Measurements from ENCODE around the gene STXBP5L.
"Not testable (repeated sequence)": the region's sequence is repeated elsewhere in the genome, so short reads cannot be mapped to it uniquely, and the experiment has no call there.

The STXBP5L gene

DNA sequence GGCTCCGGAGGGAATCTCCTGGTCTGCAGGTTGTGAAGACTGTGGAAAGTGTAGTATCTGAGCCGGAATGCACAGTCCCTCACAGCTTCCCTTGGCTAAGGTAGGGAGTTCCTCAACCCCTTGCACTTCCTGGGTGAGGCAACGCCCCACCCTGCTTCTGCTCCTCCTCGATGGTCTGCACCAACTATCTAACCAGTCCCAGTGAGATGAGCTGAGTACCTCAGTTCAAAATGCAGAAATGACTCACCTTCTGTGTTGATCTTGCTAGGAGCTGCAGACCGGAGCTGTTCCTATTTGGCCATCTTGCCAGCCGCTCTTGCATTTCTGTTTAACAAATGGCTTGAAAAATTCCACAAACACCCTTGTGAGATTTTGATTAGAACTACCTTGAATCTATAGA is 156.1 kb downstream of the STXBP5L start:
- DNase-seq: no peak

DNA sequence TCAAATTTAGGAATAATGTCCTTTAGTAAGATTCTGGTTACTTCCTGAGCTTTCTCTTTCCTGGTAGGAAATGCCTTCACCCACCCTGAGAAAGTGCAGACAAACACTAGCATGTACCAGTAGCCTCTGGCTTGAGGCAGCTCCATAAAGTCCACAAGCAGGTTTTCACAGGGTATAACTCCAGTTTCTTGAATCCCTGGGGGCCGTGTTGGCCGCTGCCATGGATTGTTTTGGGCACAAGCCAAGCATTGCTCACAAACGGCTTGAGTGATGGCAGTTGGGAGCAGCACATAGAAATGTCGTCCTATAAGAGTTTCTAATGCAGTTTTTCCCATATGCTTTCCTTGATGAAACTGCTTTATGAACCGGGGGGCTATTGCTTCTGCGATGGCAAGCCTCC is 164.1 kb downstream of the STXBP5L start:
- no peak for DNase-seq

DNA sequence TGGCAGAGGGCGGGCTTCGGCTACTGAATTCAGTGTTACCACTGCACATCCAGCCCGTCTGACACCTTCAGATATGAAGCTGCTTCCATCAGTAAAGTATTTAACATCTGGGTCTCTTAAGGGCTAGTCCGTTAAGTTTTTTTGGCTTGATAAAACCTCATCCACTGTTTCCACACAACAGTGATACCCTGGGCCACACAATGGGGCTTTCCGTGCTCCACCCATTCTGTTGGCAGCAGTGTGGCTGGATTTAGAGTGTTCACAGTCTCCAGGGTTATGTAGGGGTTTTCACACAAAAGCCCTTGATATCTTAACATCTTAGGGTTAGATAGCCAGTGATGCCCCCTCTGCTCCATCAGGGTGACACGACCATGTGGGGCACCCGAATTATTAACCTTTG is 165.0 kb downstream of the STXBP5L start:
- DNase-seq: no peak

DNA sequence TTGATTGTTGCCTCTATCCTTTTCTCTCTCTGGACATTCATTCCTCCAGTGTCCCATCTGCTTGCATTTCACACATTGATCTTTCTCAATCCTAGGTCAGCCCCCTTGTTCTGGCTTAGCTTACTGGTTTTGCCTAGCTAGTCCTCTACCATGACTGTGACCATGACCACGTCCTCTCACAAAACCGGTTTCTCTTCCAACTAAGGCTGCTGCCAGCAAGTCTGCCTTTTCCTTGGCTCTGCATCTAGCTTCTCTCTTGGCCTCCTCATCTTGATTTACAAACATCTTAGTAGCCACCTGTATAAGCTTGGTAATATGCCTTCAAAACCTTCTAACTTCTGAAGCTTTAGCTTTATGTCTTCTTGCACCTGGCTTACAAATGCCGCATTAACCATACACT is 167.2 kb downstream of the STXBP5L start:
- DNase-seq: no peak

DNA sequence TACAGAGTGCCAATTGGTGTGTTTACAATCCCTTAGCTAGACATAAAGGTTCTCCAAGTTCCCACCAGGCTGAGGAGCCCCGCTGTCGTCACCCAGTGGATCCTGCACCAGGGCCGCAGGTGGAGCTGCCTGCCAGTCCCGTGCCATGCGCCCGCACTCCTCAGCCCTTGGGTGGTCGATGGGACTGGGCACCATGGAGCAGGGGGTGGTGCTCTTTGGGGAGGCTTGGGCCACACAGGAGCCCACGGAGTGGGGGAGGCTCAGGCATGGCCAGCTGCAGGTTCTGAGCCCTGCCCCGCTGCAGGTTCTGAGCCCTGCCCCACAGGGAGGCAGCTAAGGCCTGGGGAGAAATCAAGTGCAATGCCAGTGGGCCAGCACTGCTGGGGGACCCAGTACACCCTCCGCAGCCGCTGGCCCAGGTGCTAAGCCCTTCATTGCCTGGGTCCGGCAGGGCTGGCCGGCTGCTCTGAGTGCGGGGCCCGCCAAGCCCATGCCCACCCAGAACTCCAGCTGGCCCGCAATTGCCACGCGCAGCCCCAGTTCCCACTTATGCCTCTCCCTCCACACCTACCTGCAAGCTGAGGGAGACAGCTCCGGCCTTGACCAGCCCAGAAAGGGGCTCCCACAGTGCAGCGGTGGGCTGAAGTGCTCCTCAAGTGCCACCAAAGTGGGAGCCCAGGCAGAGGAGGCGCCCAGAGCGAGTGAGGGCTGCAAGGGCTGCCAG is 170.5 kb downstream of the STXBP5L start:
- DNase-seq: not testable (repeated sequence)

DNA sequence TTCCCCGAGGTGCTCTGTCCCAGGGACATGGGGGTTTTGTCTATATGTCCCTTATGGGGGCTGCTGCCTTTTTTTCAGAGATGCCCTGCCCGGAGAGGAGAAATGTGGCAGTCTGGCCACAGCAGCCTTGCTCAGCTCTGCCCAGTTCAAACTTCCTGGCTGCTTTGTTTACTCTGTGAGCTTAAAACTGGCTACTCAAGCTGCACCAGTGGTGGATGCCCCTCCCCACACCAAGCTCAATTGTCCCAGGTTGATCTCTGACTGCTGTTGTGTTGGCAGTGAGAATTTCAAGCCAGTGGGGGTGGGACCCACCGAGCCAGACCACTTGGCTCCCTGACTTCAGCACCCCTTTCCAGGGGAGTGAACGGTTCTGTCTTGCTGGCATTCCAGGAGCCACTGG is 188.9 kb downstream of the STXBP5L start:
- DNase-seq: no peak

DNA sequence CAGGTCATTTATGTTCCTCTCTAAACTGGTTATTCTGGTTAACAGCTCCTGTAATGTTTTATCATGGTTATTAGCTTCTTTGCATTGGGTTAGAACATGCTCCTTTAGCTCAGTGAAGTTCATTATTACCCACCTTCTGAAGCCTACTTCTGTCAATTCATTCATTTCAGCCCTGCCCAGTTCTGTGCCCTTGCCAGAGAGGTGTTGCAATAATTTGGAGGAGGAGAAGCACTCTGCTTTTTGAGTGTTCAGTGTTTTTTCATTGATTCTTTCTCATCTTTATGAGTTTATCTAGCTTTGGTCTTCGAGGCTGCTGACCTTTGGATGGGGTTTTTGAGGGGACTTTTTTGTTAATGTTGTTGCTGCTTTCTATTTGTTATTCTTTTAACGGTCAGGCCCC is 203.1 kb downstream of the STXBP5L start:
- DNase-seq: not testable (repeated sequence)

DNA sequence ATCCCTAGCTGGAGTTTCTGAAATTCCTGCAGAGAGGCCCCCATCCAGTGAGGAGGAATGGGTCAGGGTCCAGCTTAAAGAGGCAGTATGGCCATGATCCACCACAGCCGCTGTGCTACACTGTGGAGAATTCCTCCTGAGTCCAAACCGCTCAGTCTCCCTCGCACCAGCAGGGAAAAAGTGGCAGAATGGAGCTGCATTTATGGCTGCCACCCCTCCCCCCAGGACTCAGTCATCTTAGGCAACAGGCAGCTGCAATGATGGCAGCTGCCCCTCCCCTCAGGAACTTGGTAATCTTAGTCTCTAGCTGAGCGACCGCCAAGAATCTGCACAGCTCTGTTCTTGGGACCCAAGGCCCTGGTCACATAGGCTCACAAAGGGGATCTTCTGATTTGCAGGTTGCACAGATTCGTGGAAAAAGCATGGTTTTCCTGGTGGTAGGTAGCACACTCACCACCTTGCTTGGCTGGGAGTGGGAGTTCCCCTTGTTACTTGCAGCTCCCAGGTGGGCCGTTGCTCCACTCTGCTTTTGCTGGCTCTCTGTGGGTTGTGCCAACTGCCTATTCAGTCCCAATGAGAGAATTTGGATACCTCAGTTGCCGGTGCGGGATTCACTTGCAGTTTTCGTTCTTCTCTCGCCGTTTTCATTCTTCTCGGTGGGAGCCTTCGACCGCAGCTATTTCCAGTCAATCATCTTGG is 204.1 kb downstream of the STXBP5L start:
- DNase-seq: no peak

DNA sequence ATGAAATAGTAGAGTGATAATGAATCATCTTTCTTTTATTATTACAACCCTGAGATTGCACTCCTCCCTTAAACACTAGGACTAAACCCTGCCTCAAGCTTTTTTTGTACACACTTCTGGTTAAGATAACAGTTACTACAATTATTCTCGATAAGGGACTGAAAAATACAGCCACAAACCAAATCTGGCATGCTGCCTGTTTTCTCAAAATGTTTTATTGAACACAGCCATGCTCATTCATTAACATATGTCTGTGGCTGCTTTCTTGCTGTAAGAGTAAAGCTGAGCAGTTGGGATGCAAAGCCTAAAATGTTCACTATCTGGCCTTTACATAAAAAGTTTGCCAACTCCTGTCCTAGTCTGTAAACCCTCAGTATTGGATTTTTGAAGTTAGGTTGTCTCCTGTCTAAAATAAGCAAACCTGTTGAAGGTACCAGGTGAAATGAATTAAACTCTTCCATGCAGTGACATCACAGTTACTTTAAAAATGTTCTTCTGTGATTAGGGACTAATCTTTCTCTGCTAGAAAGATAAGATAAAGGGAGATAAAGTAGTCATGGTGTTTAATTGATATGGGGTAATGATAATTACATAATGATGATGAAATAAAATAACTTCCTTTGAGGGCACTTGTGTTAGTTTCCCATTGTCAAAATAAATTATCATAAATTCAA is 218.2 kb downstream of the STXBP5L start:
- no peak for DNase-seq

DNA sequence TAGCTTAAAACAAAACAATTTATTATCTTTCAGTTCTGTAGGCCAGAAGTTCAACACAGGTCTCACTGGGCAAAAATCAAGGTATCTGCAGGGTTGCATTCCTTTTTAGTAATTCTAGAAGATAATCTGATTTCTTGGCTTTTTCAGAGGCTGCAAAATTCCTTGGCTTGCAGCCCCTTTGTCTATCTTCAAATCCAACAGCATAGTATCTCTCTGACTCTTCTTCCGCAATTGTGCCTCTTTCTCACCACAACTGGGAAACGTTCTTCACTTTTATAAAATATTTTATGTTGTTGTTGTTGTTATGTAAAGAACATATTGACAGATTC is 218.7 kb downstream of the STXBP5L start:
- DNase-seq: no peak

DNA sequence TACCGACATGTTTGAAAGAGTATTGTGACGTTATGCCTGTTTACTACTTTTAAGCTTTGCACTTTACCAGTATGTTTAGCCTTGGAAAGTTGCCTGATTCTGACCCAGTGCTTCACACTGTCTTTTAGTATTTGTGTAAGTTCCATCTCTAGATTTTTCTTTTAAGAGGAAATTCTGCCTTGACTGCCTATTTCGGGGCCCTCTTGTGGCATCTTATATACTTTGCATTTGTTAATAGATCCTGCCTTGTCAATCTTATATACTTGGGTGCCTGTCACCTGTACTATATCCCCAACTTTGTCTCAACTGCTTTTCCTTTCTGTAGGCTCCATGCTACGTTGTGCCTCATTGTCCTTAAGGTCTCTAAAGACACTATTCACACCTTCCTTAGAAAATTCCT is 244.6 kb downstream of the STXBP5L start:
- DNase-seq: no peak

DNA sequence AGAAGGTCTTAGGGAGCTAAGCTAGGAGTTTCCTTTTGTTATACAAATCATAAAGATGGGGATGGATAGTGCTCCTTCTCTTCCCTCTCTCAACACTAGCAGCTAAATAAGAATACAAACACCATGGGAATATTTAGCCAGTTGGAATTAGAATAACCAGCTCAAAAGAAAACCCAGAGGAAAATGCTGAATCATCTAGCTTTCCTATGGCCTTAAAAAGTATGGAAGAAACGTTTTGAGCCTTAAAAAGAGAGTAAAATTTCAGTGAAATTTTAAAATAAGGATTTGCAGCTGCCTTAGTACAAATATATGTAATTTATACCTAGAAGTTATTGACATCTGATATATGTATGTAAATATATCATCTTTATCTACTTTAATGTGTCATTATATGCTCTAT is 245.8 kb downstream of the STXBP5L start:
- no peak for DNase-seq

DNA sequence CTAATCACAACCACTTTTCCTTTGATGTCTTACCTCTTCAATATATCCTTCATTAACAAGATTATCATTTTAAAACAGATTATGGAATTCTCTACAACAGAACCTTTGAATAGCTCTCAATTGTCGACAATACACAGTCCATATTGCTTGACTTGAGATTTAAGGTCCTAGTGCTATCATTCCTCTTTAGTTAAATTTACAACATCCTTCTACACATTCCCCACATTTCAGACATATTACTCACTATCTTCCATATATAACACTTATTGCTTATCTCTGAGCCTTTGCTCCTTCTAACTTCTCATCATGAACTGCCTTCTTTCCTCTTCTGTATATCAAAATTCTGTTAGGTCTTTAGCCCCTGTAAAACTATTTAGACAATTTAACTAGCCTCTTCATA is 247.0 kb downstream of the STXBP5L start:
- DNase-seq: no peak

DNA sequence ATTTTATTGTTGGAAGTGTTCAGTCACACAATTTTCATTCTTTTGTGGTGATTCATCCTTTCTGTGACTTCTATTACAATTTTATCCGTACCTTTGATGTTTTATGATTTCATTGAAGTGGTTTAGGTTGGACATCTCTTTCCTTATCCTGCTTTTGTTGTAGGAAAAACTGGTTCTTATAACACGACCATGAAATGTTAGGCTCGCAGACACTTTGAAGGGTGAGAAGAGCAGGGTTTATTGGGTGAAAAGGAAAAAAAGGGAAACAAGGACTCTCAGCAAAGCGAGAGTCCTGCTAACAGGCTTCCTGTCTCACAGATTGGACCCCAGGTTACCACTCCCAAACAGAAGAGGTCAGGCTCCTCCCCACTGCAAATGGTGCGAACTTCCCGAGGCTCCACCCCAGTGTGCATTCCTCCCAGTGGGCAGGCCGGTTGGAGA is 257.4 kb downstream of the STXBP5L start:
- no peak for DNase-seq

DNA sequence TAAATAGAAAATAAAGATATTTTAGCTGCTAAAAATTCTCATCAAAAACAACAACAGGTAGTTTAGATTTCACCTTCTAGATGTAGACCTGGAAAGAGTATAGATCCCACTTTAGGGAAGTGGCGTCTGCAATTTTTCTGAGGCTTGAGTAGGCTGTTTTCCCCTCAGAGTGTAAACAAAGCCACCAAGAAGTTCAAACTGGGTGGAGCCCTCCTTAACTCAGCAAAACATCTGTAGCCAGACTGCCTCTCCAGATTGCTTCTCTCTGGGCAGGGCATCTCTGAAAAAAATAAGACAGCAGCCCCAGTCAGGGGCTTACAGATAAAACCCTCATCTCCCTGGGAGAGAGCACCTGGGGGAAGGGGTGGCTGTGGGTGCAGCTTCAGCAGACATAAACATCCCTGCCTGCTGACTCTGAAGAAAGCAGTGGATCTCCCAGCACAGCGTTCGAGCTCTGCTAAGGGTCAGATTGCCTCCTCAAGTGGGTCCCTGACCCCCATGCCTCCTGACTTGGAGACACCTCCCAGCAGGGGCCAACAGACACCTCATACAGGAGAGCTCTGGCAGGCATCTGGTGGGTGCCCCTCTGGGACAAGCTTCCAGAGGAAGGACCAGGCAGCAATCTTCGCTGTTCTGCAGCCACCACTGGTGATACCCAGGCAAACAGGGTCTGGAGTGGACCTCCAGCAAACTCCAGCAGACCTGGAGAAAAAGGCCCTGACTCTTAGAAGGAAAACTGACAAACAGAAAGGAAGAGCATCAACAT is 259.6 kb downstream of the STXBP5L start:
- no peak for DNase-seq

DNA sequence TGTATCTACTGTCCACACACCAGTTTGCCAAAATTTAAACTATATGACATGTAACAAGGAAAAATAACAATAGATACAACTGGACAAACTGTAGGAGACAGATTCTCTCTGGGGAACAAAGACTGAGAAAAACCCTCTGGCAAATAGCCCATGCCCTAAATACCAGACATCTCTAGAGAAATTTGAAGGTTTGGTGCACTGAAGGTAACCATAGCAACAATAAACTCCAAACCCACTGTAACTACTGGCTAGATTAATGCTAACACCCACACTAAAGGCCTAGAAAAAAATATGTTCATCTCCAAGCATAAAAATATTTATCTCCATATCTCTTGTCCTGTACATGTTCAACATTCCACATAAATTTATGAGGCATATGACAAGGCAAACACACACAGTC is 267.1 kb downstream of the STXBP5L start:
- no peak for DNase-seq

DNA sequence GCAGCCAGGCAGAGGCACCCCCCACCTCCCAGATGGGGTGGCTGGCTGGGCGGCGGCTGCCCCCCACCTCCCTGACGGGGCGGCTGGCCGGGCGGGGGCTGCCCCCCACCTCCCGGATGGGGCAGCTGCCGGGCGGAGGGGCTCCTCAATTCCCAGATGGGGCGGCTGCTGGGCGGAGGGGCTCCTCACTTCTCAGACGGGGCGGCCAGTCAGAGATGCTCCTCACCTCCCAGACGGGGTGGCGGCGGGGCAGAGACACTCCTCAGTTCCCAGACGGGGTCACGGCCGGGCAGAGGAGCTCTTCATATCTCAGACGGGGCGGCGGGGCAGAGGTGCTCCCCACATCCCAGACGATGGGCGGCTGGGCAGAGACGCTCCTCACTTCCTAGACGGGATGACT is 282.6 kb downstream of the STXBP5L start:
- not testable (repeated sequence) for DNase-seq

DNA sequence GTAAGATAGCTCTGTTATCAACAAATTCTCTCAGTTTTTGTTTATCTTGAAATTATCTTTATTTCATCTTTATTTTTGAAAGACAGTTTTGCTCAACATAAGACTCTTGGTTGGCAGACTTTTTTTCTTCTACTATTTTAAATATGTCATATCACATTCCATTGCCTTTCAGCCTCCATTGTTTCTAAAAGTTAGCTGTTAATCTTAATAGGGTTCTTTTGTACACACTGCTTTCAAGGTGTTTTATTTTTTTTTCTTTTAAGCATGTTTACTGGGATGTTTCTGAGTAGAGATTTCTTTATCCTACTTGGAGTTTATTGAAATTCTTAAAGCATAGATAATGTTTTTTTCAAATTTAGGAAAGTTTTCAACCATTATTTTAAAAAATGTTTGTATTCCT is 294.6 kb downstream of the STXBP5L start:
- no peak for DNase-seq

DNA sequence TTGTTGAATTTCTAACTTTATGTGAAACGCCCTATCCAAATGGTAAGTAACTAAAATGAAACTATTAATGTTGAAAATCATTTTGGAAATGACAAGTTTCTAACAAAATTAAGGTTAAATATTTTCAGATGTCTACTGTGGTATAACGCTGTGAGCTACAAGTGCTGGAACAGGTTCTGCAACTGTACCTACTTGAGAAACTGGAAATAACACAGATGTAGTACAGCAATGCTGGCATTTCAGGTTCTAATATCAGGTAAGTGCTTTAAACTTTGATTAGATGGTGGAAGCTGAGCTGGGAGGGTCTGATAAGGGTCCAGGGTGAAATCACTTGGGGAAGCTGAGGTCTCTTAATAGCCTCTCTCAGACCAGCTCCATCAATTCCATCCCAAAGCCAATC is 315.1 kb downstream of the STXBP5L start:
- DNase-seq: no peak

DNA sequence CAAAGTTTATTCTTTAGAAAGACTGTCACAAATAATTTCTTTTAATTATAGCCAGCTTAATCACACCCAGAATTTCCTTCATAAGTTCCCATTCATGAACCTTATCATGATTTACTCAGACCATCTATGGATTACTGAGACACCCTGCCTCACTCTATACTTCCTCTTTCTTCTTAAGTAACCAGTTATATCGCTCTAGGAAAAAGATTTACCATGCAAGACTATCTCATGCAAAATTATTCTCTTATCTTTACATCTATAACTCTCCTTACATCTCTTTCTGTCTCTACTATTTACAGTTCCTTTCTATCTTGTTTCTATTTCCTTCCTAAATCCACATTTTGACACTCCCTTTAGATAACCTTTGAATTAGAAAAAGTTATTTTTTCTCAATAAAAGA is 321.0 kb downstream of the STXBP5L start:
- DNase-seq: no peak

DNA sequence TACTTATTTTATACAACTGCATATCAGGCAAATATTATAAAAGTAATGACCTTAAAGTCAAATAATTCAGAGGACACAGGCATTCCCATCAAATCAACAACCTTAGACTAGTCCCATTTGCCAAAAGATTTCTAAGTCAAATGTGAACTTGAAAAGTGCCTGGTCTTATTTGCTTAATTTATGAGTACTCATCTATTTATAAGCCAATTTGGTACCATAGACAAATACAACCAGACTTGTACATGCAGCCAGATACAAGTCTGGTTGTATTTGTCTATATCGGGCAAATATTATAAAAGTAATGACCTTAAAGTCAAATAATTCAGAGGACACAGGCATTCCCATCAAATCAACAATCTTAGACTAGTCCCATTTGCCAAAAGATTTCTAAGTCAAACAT is 322.2 kb downstream of the STXBP5L start:
- not testable (repeated sequence) for DNase-seq

DNA sequence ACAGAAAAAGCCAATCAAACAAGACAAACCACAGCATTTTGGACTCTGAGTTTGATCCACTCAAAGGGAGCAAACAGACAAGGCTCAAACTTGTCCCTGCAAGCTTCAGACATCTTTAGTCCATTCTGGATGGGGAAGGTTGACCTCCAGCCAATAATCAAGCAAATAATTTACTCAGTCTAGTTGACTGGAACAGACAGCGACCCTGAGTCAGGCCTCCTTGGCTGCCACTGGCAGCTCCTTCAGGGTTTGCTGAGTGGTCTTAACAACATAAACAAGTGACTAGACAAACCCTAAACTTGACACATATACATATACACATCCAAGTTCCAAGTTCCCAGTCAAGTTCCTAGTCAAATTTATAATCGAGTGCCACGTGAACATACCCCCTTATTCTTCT is 323.9 kb downstream of the STXBP5L start:
- DNase-seq: no peak
